Liver (tissue), 3 donors: ENCODE results near the gene CHMP3.

Experiments used
- ATF3 ChIP-seq: IDR thresholded peaks from 2 replicates; pipeline ENCODE4 v1.6.1; 2016; ENCODE audit warnings: antibody characterized with exemption
- GABPA ChIP-seq, 2 donors: IDR thresholded peaks in 1 of 2; conservative IDR thresholded peaks in 1 of 2; 2 replicates each; pipeline ENCODE4 v1.6.1; 2016; ENCODE audit warnings: antibody characterized with exemption in 2 of 2, mild to moderate bottlenecking in 1 of 2, moderate library complexity in 1 of 2
- HNF4G ChIP-seq: IDR thresholded peaks from 2 replicates; pipeline ENCODE4 v1.6.1; 2016; ENCODE audit warnings: antibody characterized with exemption
- RAD21 ChIP-seq, 2 donors: IDR thresholded peaks; 2 replicates each; pipeline ENCODE4 v1.6.1; 2016; ENCODE audit warnings: antibody characterized with exemption in 2 of 2, mild to moderate bottlenecking in 2 of 2
- RXRA ChIP-seq, 2 donors: IDR thresholded peaks; 2 replicates each; pipeline ENCODE4 v1.6.1; 2017 to 2018; ENCODE audit warnings: antibody characterized with exemption in 2 of 2, mild to moderate bottlenecking in 1 of 2
- TAF1 ChIP-seq: conservative IDR thresholded peaks from 2 replicates; pipeline ENCODE4 v1.6.1; 2016; ENCODE audit warnings: antibody characterized with exemption, mild to moderate bottlenecking
- YY1 ChIP-seq: IDR thresholded peaks from 2 replicates; pipeline ENCODE4 v1.6.1; 2016; ENCODE audit warnings: antibody characterized with exemption, mild to moderate bottlenecking
- TF ChIP-seq, protein P1 (sequence below): fragments of 150-350 bp; IDR thresholded peaks from 2 replicates; pipeline ENCODE4 v1.5.1; 2017; ENCODE audit warnings: improper control_type of control experiment, low read depth, low read length; ENCODE audit not compliant: missing input control
- TF ChIP-seq, protein P2 (sequence below): IDR thresholded peaks from 2 replicates; pipeline ENCODE4 v1.6.1; 2016; ENCODE audit warnings: antibody characterized with exemption
- donor health status: healthy.
- donor health status: healthy.

- TF ChIP-seq, protein P1, sequence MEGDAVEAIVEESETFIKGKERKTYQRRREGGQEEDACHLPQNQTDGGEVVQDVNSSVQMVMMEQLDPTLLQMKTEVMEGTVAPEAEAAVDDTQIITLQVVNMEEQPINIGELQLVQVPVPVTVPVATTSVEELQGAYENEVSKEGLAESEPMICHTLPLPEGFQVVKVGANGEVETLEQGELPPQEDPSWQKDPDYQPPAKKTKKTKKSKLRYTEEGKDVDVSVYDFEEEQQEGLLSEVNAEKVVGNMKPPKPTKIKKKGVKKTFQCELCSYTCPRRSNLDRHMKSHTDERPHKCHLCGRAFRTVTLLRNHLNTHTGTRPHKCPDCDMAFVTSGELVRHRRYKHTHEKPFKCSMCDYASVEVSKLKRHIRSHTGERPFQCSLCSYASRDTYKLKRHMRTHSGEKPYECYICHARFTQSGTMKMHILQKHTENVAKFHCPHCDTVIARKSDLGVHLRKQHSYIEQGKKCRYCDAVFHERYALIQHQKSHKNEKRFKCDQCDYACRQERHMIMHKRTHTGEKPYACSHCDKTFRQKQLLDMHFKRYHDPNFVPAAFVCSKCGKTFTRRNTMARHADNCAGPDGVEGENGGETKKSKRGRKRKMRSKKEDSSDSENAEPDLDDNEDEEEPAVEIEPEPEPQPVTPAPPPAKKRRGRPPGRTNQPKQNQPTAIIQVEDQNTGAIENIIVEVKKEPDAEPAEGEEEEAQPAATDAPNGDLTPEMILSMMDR, result no peak
- TF ChIP-seq RAD21 (IDR thresholded peaks at IDR 0.05), result no peak
- TF ChIP-seq, protein P2, sequence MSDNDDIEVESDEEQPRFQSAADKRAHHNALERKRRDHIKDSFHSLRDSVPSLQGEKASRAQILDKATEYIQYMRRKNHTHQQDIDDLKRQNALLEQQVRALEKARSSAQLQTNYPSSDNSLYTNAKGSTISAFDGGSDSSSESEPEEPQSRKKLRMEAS, result no peak
- TF ChIP-seq GABPA (IDR thresholded peaks at IDR 0.05 in 1 of 2, conservative IDR thresholded peaks at IDR 0.05 in 1 of 2), result no peak
- TF ChIP-seq ATF3, result no peak
- no peak for TF ChIP-seq TAF1
- no peak for TF ChIP-seq HNF4G
- TF ChIP-seq YY1, result no peak
- TF ChIP-seq RXRA (IDR thresholded peaks at IDR 0.05), result no peak
Observed at GRCh38 chr2:86487062-86487461, 76.2 kb downstream of the CHMP3 start.
